Gastroesophageal sphincter (tissue), 3 donors: Measurements from ENCODE around the gene PAK1.

Experiments
- CTCF ChIP-seq, 4 experiments: fragments of 200-600 bp in 2 of 4; fragments of 450-650 bp in 2 of 4; sonication (generic) in 1 of 4; IDR thresholded peaks; one replicate each; pipeline ENCODE4 v1.5.1; 2017 to 2019; ENCODE audit warnings: antibody characterized with exemption in 4 of 4, mild to moderate bottlenecking in 2 of 4, moderate library complexity in 2 of 4
- POLR2A ChIP-seq, 2 donors: fragments of 450-650 bp; IDR thresholded peaks; one replicate each; pipeline ENCODE4 v1.6.1; 2017; ENCODE audit warnings: antibody characterized with exemption in 2 of 2, mild to moderate bottlenecking in 2 of 2, moderate library complexity in 1 of 2

GRCh38 chr11:77436506-77436905 lies 37.4 kb downstream of the PAK1 start:
- TF ChIP-seq POLR2A (IDR thresholded peaks at IDR 0.05) (no peak), CTCF (IDR thresholded peaks at IDR 0.05) (no peak)
